ENCODE measurements around the gene DDIT4L. TPM values are rescaled to one million over a fixed set of nuclear protein-coding genes. Genes with fewer than 3 reads are reported as not detected.
"Not testable (repeated sequence)": the region's sequence is repeated elsewhere in the genome, so short reads cannot be mapped to it uniquely, and the experiment has no call there.

DDIT4L gene
- total and polyA plus RNA-seq, 2 of the 13 experiments (the other 11 are each of a cell fraction or from before 2014, with no cell fraction given), result not detected

DNA sequence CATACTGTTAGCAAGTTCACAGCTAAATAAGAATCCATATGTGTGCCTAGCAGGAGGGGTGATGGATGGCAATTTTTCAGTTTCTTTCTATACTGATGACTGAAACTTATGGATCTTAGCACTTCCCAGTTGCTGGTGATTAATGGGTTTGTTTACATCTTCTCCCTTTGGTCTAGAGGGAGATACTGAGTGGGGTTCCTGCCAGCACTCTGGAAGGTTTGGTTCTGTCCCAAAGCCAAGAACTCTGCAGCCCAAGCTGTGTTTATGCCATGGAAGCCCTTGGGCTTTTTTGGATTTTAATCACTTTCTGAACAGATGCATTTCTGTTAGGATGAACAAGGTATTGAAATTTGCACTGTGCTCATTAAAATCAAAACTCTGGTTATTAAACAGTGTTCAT lies 43.5 kb downstream of the DDIT4L start (continued):
- no peak for TF ChIP-seq NR2C2 (CRISPR knock-in tag; IDR thresholded peaks at IDR 0.05; ENCODE audit: borderline replicate concordance)
- TF ChIP-seq ARID2 (CRISPR knock-in tag; IDR thresholded peaks at IDR 0.05; ENCODE audit: borderline replicate concordance), result no peak
- no peak for TF ChIP-seq XBP1 (CRISPR knock-in tag; IDR thresholded peaks at IDR 0.05)
- no peak for TF ChIP-seq KDM5A (IDR thresholded peaks at IDR 0.05; ENCODE audit: borderline replicate concordance, low read length)
- TF ChIP-seq RELA (CRISPR knock-in tag; IDR thresholded peaks at IDR 0.05), result no peak
- TF ChIP-seq ZNF841 (CRISPR knock-in tag; IDR thresholded peaks at IDR 0.05; ENCODE audit: borderline replicate concordance), result no peak
- TF ChIP-seq SMC3 (IDR thresholded peaks at IDR 0.05; ENCODE audit: low read length), result no peak
- no peak for TF ChIP-seq EED (CRISPR knock-in tag; IDR thresholded peaks at IDR 0.05)
- TF ChIP-seq KDM3A (CRISPR knock-in tag; IDR thresholded peaks at IDR 0.05; ENCODE audit: low read depth), result no peak

DNA sequence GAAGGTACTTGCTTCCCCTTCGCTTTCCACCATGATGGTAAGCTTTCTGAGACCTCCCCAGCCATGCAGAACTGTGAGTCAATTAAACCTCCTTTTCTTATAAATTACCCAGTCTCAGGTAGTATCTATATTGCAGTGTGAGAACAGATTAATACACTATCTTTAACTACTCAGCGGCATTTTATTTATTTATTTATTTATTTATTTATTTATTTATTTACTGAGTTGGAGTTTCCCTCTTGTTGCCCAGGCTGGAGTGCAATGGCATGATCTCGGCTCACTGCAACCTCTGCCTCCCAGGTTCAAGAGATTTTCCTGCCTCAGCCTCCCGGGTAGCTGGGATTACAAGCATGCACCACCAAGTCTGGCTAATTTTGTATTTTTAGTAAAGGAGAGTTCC lies 52.9 kb downstream of the DDIT4L start:
- ATAC-seq; intact Hi-C loops (cut with micrococcal nuclease; ENCODE audit: unreplicated experiment); H3K9me3 ChIP-seq (ENCODE audit: low read length); FAIRE-seq; H3K27me3 ChIP-seq (ENCODE audit: control insufficient read depth in 1 of 2, insufficient read depth in 2 of 2, low read length in 2 of 2); POLR2A ChIA-PET; H3K36me3 ChIP-seq (replicated peaks in 1 of 2; ENCODE audit: control insufficient read depth in 1 of 2, insufficient read depth in 2 of 2, low read length in 2 of 2); H2AFZ ChIP-seq (ENCODE audit: low read length); H3K4me1 ChIP-seq (ENCODE audit: insufficient read depth, low read length); H3K4me2 ChIP-seq (ENCODE audit: low read depth, low read length); H3K27ac ChIP-seq (ENCODE audit: extremely low read length, insufficient read depth, low read length); in situ Hi-C loops (cut with HindIII; ENCODE audit: extremely low pct_ligation_motif_present, low pct_unique_long_range_greater_than_20kb); CTCF ChIA-PET (ENCODE audit: low intra/inter-chr PET ratio, low total read pairs); H4K20me1 ChIP-seq (ENCODE audit: insufficient read depth, low read length); H3K9ac ChIP-seq (ENCODE audit: insufficient read depth, low read depth, low read length); BruUV-seq (replicated peaks); H3K4me3 ChIP-seq (replicated peaks in 1 of 3; ENCODE audit: insufficient read depth in 1 of 3, low read depth in 2 of 3, low read length in 3 of 3); DNase-seq (ENCODE audit: low spot score); H3K79me2 ChIP-seq (ENCODE audit: insufficient read depth, low read length): not testable (repeated sequence)
- 33% methylated on average over 4 of the region's 4 CpGs for WGBS (ENCODE audit: low lambda C conversion rate)

Other genes starting within 250 kb of the DDIT4L start
- 22.1 and 38.1 TPM in 2 replicates for gene DNAJB14, start 243.8 kb downstream of the DDIT4L start, total RNA-seq (2016; rRNA removed; fragmentation: Illumina TruSeq; extraction: Trizol)
- 6.1 and 9.1 TPM in 2 replicates for gene DNAJB14, start 243.8 kb downstream of the DDIT4L start, polyA plus RNA-seq (2011; rRNA removed)
- 574 and 800 TPM in 2 replicates for gene H2AZ1, start 240.2 kb downstream of the DDIT4L start, total RNA-seq (2016; rRNA removed; fragmentation: Illumina TruSeq; extraction: Trizol)
- gene H2AZ1, start 240.2 kb downstream of the DDIT4L start, polyA plus RNA-seq (2011; rRNA removed), result 204 and 301 TPM in 2 replicates